Activated T-helper 1 cell treated with Interleukin-2 at 50 U/mL for 16 hours (primary cell): ENCODE measurements around the gene UST.
"Not testable (repeated sequence)": the region's sequence is repeated elsewhere in the genome, so short reads cannot be mapped to it uniquely, and the experiment has no call there.

Experiments
- DNase-seq: peaks from one replicate; pipeline ENCODE4 v3.0.0-alpha.2; 2020; ENCODE audit warnings: low read depth

Gene UST

DNA sequence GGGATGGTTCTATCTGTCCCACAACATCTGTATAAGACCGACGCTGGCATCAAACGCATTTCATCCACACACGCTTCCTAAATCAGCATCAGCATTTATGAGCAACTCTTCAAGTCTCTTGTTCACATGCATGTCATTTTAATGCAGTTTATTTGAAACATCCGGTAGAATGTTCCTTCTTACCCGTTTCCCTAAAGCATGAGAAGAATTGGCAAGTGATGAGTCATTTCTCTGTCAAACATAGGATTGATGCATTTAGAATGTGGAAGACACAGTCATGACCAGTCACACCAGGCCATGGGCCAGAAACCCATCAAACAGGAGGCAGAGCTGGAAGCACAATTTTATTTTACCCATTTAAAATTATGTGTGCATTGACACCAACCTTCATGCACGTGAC lies 122.8 kb downstream of the UST start:
- no peak for DNase-seq

- no peak for DNase-seq
Measured at GRCh38 chr6:148873154-148873553, 126.3 kb downstream of the UST start.

- no peak for DNase-seq
Measured at GRCh38 chr6:148873868-148874267, 127.0 kb downstream of the UST start.

GRCh38 chr6:148874698-148875293 lies 128.0 kb downstream of the UST start:
- no peak for DNase-seq

DNA sequence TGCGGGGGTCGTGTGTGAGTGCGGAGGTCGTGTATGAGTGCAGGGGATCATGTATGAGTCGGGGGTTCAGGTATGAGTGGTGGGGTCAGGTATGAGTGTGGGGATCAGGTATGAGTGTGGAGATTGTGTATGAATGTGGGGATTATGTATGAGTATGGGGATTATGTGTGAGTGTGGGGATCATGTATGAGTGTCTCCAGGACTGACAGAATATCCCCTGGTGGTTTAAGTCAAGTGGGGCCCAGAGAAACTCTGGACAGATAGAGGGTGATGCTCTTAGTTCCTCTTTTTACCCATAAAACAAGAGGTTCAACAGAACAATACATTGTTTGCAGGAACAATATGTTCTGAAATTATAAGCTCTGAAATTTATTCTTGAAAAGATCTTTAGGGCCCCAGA lies 131.9 kb downstream of the UST start:
- no peak for DNase-seq

DNA sequence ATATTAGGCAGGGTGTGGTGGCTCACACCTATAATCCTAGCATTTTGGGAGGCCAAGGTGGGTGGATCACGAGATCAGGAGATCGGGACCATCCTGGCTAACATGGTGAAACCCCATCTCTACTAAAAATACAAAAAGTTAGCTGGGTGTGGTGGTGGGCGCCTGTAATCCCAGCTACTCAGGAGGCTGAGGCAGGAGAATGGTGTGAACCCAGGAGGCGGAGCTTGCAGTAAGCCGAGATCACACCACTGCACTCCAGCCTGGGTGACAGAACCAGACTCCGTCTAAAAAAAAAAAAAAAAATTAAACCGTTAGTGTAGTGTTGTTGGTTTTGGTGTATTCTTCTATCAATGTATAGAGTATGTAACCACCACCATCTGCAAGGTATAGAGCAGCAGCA lies 133.9 kb downstream of the UST start:
- not testable (repeated sequence) for DNase-seq

- no peak for DNase-seq
Measured at GRCh38 chr6:148881593-148882311, 134.9 kb downstream of the UST start.

DNA sequence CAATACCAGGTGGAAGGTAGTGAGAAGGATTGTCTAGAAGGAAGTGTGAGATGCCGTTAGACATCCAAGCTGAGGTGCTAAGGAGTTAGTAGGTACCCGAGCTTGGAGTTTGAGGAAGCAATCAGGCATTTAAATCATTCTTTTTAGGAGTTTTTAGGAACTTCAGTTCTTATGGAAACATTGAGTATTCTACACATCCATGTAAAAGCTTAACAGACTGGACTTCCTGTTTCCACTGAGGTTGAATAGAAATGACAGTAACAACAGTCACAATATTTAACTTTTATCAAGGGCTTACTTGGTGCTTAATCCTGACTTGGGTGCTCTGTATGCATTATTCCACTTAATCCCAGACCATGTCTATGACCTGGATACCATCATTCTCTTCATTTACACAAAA lies 136.4 kb downstream of the UST start:
- DNase-seq, result no peak

GRCh38 chr6:148884461-148884860 lies 137.6 kb downstream of the UST start:
- no peak for DNase-seq

DNA sequence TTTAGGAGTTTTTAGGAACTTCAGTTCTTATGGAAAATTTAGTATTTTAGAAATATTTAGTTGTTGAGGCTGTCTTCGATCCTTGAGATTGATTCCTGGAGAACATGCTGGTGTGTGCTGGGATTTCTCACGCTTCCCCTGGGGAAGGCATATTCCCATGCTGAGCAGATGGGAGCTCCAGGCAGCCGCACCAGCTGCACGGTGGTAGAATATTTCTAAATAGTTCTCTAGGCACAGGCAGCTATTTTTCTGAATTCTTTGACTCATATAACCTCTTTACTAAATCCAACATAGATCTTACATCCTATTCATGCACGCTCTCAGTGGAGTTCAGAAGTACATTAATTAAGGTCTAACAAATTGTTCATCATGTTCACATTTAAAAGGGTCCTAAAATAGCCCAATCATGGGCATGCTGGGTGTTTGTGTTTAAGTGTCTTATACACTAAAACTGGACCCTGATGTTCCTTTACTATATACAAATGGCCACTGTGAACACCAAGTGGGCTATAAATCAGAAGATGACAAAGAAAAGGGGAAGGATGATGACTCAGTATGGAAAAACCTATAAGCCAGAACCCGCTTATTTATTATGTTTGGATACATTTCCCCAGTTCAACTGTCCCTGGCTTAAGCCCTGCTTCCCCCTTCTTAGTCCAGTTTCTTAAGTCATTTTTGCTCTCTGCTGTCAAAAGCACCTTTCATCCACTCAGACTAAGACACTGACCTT lies 138.5 kb downstream of the UST start:
- DNase-seq, result no peak

GRCh38 chr6:148885925-148886845 lies 139.4 kb downstream of the UST start:
- no peak for DNase-seq

DNA sequence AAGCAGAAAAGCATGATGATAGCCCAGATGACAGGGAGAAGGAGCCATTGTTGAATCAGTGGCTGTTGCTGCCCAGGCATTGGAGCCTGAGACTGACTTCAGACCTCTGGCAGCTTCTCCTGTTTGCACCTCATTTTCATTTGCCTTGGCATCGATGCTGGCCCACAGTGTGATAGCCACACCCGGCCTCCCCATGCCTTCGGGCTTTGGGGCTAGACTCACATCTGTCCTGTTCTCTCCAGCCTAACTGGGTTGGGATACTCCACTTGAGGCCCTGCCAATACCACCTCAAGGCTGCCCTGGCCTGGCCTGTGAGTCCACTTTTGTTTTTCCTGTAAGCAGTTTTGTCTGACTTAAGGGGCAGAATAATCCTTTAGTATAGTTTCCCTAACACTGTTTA lies 140.4 kb downstream of the UST start:
- no peak for DNase-seq

DNA sequence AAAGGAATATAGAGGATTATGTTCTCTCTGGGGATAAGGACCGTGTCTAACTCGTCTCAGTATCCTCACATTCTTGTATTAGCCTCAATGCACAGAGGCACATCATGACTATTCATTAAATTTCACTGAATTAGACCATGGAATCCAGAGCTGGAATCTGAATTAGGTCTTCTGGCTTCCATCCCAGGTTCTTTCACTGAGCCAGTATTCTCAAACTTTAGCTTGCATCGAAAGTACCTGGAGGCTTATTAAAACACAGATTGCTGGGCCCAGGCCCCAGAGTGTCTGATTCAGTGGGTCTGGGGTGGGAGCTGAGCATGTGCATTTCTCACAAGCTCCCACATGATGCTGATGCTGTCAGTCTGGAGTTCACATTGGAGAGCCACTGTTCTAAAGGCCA lies 142.0 kb downstream of the UST start:
- no peak for DNase-seq

GRCh38 chr6:148890096-148890495 lies 143.3 kb downstream of the UST start:
- no peak for DNase-seq

GRCh38 chr6:148890652-148891404 lies 144.0 kb downstream of the UST start:
- DNase-seq, result no peak

- DNase-seq, result no peak
Measured at GRCh38 chr6:148891405-148891783, 144.6 kb downstream of the UST start.

- DNase-seq, result no peak
Measured at GRCh38 chr6:148892247-148892646, 145.4 kb downstream of the UST start.

DNA sequence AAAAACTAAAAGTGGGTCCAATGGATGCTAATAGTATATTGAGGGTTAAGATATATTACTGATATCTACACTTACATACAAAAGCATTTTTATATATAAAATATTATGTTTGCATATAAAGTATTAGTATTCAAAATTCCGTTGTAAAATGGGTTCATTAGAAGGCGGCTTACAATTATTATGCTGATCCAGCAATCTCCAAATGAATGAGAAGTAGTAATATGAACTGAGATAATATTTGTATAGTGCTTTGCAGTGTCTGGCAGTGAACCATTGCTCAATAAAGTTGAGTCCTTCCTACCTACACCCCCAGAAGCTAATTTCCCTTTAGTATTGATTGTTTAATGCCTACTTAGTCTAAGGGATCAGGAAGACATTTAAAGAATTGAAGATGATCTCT lies 146.2 kb downstream of the UST start:
- no peak for DNase-seq

- no peak for DNase-seq
Measured at GRCh38 chr6:148893481-148893880, 146.7 kb downstream of the UST start.

DNA sequence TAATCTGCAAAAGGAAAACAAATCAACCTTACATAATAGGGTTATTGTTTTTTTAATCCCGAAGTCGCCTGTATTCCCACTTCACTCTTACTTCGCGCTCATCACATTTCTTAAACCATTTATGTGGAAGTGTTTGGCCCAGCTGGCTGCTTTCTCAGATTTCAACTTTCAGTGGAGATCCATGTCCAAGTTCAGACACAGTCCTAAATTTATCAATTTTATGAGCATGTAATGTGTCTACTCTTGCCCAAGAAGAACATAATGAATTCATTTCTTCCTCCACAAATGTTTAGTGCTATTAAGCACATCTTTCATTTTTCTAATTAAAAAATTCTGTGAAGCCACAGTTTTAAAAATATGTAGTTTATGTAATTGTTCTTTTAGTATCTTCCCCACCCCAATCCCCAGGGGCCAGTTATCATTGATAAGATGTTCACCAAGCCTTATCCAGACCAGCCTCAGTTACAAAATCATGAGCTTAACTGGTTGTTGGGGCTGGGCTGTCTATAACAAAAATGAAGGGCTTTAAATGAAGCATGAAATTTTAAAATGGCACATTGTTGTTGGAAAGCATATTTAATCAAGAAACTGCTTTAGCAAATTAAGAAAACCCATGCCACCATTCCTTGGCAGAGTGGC lies 151.7 kb downstream of the UST start:
- no peak for DNase-seq
